DOHH2 (cell line): ENCODE data around the gene P2RY4.

ENCODE experiments used
- H3F3A ChIP-seq: fragments of 200-600 bp; sonication (generic), shearing (Covaris generic); 2 replicates; pipeline ENCODE4 v1.6.0; 2016; ENCODE audit warnings: antibody characterized with exemption, mild to moderate bottlenecking; ENCODE audit not compliant: control insufficient read depth, insufficient read depth
- H3K27ac ChIP-seq: fragments of 200-600 bp; sonication (generic); 2 replicates; pipeline ENCODE4 v1.5.1; 2014; ENCODE audit warnings: low read depth, mild to moderate bottlenecking, low read length, moderate library complexity
- H3K27me3 ChIP-seq: fragments of 200-600 bp; sonication (generic); 2 replicates; pipeline ENCODE4 v1.6.1; 2014; ENCODE audit warnings: mild to moderate bottlenecking, low read length, mixed read lengths; ENCODE audit not compliant: control insufficient read depth
- H3K36me3 ChIP-seq: fragments of 200-600 bp; sonication (generic); 2 replicates; pipeline ENCODE4 v1.6.1; 2014; ENCODE audit warnings: mild to moderate bottlenecking, low read length, moderate library complexity, mixed read lengths; ENCODE audit not compliant: control insufficient read depth
- H3K4me1 ChIP-seq: fragments of 200-600 bp; sonication (generic); 2 replicates; pipeline ENCODE4 v1.6.1; 2014; ENCODE audit warnings: mild to moderate bottlenecking, low read length, mixed read lengths; ENCODE audit not compliant: control insufficient read depth
- H3K4me2 ChIP-seq: fragments of 200-600 bp; sonication (generic); 2 replicates; pipeline ENCODE4 v1.6.0; 2014; ENCODE audit warnings: mild to moderate bottlenecking, low read length, moderate library complexity
- H3K4me3 ChIP-seq: fragments of 200-600 bp; sonication (generic); 2 replicates; pipeline ENCODE4 v1.5.1; 2014; ENCODE audit warnings: mild to moderate bottlenecking, low read length, mixed read lengths
- H3K79me2 ChIP-seq: fragments of 200-600 bp; sonication (generic); 2 replicates; pipeline ENCODE4 v1.6.1; 2014; ENCODE audit warnings: mild to moderate bottlenecking, low read length, mixed read lengths; ENCODE audit not compliant: control insufficient read depth
- H3K9me2 ChIP-seq: fragments of 200-600 bp; sonication (generic); replicated peaks from 2 replicates; pipeline ENCODE4 v1.6.1; 2014; ENCODE audit warnings: mild to moderate bottlenecking, low read length, mixed read lengths; ENCODE audit not compliant: control insufficient read depth
- H3K9me3 ChIP-seq: fragments of 200-600 bp; sonication (generic); 2 replicates; pipeline ENCODE4 v1.6.1; 2014; ENCODE audit warnings: antibody characterized with exemption, low read length, mixed read lengths; ENCODE audit not compliant: control insufficient read depth, insufficient read depth
- H4K20me1 ChIP-seq: fragments of 200-600 bp; sonication (generic); 2 replicates; pipeline ENCODE4 v1.6.0; 2014; ENCODE audit warnings: low read depth, mild to moderate bottlenecking, antibody characterized with exemption, low read length, moderate library complexity; ENCODE audit not compliant: control insufficient read depth, insufficient read depth
- EZH2phosphoT487 ChIP-seq: fragments of 200-600 bp; sonication (generic); IDR thresholded peaks from 2 replicates; pipeline ENCODE4 v1.6.1; 2017; ENCODE audit warnings: borderline replicate concordance, mild to moderate bottlenecking, antibody characterized with exemption, low read length, moderate library complexity, mixed read lengths
- TF ChIP-seq, protein P1 (sequence below): fragments of 200-600 bp; sonication (generic); IDR thresholded peaks from one replicate; pipeline ENCODE4 v1.5.1; 2014; ENCODE audit warnings: antibody characterized with exemption, mild to moderate bottlenecking, low read depth, low read length; ENCODE audit not compliant: poor library complexity, severe bottlenecking

P2RY4 gene

DNA sequence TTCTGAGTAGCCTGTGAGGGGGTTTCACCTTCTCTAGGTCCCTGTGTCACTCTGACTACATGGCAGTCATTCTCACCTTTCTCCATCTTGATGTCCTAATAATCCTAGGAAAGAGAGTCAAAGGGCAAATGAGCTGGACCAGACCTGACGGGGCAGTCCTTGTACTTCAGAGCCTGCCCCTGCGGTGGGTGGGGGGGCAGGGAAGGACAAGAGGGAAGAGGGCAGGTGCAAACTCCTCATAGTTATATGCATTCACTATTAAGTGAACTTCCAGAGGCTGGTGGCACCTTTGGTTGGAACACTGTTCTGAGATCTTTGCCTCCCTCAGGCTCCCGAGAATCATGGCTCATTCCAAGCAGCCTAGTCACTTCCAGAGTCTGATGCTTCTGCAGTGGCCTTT lies 25.6 kb downstream of the P2RY4 start, which contains the start of gene AWAT1:
Gene AWAT1 (plus strand): TSS at position 301 of the 400 bp plus-strand sequence. CDS start 41 bp downstream, at position 342.
- Histone ChIP-seq H4K20me1 (no peaks in the 10 kb centered on the region), H3K27me3 (no peaks in the 10 kb centered on the region), H3K36me3 (no peaks in the 10 kb centered on the region), H3K27ac (no peak within 1 kb of the TSS), H3F3A (no peaks in the 10 kb centered on the region), H3K4me2 (no peak within 1 kb of the TSS), H3K9me2 (no peaks in the 10 kb centered on the region), H3K79me2 (no peaks in the 10 kb centered on the region), H3K9me3 (no peaks in the 10 kb centered on the region), H3K4me1 (no peaks in the 10 kb centered on the region), H3K4me3 (no peak within 1 kb of the TSS)
- TF ChIP-seq, protein P1, sequence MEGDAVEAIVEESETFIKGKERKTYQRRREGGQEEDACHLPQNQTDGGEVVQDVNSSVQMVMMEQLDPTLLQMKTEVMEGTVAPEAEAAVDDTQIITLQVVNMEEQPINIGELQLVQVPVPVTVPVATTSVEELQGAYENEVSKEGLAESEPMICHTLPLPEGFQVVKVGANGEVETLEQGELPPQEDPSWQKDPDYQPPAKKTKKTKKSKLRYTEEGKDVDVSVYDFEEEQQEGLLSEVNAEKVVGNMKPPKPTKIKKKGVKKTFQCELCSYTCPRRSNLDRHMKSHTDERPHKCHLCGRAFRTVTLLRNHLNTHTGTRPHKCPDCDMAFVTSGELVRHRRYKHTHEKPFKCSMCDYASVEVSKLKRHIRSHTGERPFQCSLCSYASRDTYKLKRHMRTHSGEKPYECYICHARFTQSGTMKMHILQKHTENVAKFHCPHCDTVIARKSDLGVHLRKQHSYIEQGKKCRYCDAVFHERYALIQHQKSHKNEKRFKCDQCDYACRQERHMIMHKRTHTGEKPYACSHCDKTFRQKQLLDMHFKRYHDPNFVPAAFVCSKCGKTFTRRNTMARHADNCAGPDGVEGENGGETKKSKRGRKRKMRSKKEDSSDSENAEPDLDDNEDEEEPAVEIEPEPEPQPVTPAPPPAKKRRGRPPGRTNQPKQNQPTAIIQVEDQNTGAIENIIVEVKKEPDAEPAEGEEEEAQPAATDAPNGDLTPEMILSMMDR, result no peak
- no peak for TF ChIP-seq EZH2phosphoT487

DNA sequence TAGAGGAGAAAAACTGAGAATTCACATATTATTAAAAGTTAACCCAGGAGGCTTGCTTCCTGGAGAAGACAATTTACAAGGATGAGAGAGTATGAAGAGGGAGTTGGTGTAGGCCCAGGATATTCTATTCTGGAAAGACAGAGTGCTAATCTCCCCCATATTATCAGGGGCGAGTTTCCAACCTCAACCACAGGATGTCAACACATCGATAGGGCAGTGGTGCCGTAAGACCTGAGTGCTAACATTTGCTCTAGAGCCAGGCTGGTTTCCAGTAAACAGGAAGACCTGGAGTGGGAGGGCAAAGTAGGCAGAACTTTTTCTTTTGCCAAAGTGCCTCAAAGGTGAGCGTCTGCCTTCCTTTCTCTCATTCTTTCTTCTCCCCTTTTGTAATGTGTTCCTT lies 28.3 kb downstream of the P2RY4 start:
- no peaks in the 10 kb centered on the region for H4K20me1 ChIP-seq
- no peak overlapping the region for H3K27ac ChIP-seq
- H3K9me3 ChIP-seq, result no peaks in the 10 kb centered on the region
- H3K4me3 ChIP-seq, result no peak overlapping the region
- no peaks in the 10 kb centered on the region for H3K4me1 ChIP-seq
- TF ChIP-seq EZH2phosphoT487, result no peak
- H3K4me2 ChIP-seq, result no peak overlapping the region
- H3K79me2 ChIP-seq, result no peaks in the 10 kb centered on the region
- no peaks in the 10 kb centered on the region for H3K27me3 ChIP-seq
- no peaks in the 10 kb centered on the region for H3K9me2 ChIP-seq
- H3F3A ChIP-seq, result no peaks in the 10 kb centered on the region
- H3K36me3 ChIP-seq, result no peaks in the 10 kb centered on the region

DNA sequence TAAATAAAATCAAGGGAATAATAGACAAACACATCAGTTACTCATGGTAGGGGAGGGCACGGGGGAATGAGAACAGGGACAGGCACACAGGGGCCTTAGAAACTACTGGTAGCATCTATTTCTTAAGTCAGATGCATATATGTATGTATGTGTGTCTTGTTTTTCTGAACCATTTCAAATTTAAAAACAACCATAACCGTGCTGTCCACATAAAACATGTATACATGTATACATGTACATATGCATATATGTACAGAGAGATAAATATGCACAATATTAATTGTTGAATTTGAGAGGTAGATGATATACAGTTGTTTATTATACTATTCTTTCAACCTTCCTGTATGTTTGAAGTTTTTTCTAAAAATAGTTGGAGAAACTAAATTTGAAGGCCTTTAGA lies 33.3 kb downstream of the P2RY4 start:
- no peaks in the 10 kb centered on the region for H3K36me3 ChIP-seq
- no peaks in the 10 kb centered on the region for H3F3A ChIP-seq
- H3K27me3 ChIP-seq, result no peaks in the 10 kb centered on the region
- H4K20me1 ChIP-seq, result no peaks in the 10 kb centered on the region
- no peak overlapping the region for H3K4me2 ChIP-seq
- no peak overlapping the region for H3K27ac ChIP-seq
- H3K4me3 ChIP-seq, result no peak overlapping the region
- no peaks in the 10 kb centered on the region for H3K9me2 ChIP-seq
- no peaks in the 10 kb centered on the region for H3K9me3 ChIP-seq
- TF ChIP-seq EZH2phosphoT487, result no peak
- TF ChIP-seq, protein P1, result no peak
- H3K79me2 ChIP-seq, result no peaks in the 10 kb centered on the region
- no peaks in the 10 kb centered on the region for H3K4me1 ChIP-seq

DNA sequence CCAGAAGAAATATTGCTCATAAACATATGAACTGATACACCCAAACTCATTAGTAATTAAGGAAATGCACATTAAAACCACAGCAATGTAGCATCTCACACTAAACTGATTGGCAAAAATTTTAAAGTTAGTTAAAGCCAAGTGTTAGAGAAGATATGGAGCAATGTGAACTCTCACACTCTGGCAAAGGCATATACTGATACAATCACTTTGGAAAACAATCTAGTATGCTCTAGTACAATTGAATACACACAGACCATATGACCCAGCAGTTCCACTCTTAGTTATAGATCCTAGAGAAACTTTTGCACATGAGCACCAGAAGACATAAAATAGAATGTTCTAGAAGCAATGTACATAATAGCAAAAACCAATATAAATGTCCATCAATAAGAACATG lies 34.0 kb downstream of the P2RY4 start:
- TF ChIP-seq EZH2phosphoT487, result no peak
- TF ChIP-seq, protein P1, result no peak
- no peaks in the 10 kb centered on the region for H4K20me1 ChIP-seq
- H3K27me3 ChIP-seq, result no peaks in the 10 kb centered on the region
- no peaks in the 10 kb centered on the region for H3K9me3 ChIP-seq
- no peaks in the 10 kb centered on the region for H3K9me2 ChIP-seq
- H3K79me2 ChIP-seq, result no peaks in the 10 kb centered on the region
- no peak overlapping the region for H3K27ac ChIP-seq
- no peaks in the 10 kb centered on the region for H3K36me3 ChIP-seq
- no peaks in the 10 kb centered on the region for H3F3A ChIP-seq
- no peak overlapping the region for H3K4me3 ChIP-seq
- H3K4me1 ChIP-seq, result no peaks in the 10 kb centered on the region
- H3K4me2 ChIP-seq, result no peak overlapping the region
